ENCODE data around the gene FERD3L.
A peak's percentile ranks its signal among the peaks of the same experiment; 100 is the strongest.

Gene FERD3L

GRCh38 chr7:19133886-19134285, 11.3 kb downstream of the FERD3L start:
- no peak for TF ChIP-seq CTCF (IDR thresholded peaks at IDR 0.05)
- intact Hi-C loops (cut with DNase I; ENCODE audit: low total_unique reads) = no loop called here
- Histone ChIP-seq H3K9me3 (no peaks in the 10 kb centered on the region), H3K4me3 (no peak overlapping the region), H3K4me1 (no peaks in the 10 kb centered on the region), H3K36me3 (no peaks in the 10 kb centered on the region), H3K27me3 (peaks cover 0 to 5% of the 10 kb centered on the region in 2 donors), H3K27ac (no peak overlapping the region)
- DNase-seq = no peak

DNA sequence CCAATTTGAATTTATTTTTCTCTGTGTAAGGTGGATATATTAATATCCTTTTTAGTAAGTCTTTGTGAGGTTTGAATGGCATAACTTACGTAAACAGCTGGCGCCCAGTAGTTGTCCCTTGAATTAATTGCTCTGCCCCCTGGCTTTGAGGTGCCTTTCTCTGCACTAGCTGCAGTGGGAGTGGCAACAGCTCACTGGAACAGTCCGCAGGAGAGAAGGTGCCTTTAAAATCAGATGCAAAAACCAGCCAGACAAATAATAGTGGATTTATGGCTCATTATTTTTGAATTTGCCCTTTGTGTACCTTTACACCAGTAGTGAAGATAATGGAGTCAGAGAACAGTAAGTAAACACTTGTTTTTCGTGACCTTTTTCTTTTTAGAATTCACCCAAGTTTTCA, 11.8 kb downstream of the FERD3L start:
- no peaks in the 10 kb centered on the region for H3K4me1 ChIP-seq
- H3K4me3 ChIP-seq = no peak overlapping the region
- TF ChIP-seq CTCF (IDR thresholded peaks at IDR 0.05) = no peak
- H3K27me3 ChIP-seq = peaks cover 0 to 5% of the 10 kb centered on the region in 2 donors
- H3K9me3 ChIP-seq = no peaks in the 10 kb centered on the region
- no peak for DNase-seq
- H3K27ac ChIP-seq = no peak overlapping the region
- H3K36me3 ChIP-seq = no peaks in the 10 kb centered on the region
- intact Hi-C loops (cut with DNase I; ENCODE audit: low total_unique reads) = no loop called here

- Histone ChIP-seq H3K27ac (no peak overlapping the region), H3K4me3 (no peak overlapping the region), H3K9me3 (no peaks in the 10 kb centered on the region), H3K27me3 (peaks cover 0 to 5% of the 10 kb centered on the region in 2 donors), H3K4me1 (no peaks in the 10 kb centered on the region), H3K36me3 (no peaks in the 10 kb centered on the region)
- TF ChIP-seq CTCF (IDR thresholded peaks at IDR 0.05) = no peak
- intact Hi-C loops (cut with DNase I; ENCODE audit: low total_unique reads) = no loop called here
- no peak for DNase-seq
Measured at GRCh38 chr7:19128856-19129255, 16.4 kb downstream of the FERD3L start.

DNA sequence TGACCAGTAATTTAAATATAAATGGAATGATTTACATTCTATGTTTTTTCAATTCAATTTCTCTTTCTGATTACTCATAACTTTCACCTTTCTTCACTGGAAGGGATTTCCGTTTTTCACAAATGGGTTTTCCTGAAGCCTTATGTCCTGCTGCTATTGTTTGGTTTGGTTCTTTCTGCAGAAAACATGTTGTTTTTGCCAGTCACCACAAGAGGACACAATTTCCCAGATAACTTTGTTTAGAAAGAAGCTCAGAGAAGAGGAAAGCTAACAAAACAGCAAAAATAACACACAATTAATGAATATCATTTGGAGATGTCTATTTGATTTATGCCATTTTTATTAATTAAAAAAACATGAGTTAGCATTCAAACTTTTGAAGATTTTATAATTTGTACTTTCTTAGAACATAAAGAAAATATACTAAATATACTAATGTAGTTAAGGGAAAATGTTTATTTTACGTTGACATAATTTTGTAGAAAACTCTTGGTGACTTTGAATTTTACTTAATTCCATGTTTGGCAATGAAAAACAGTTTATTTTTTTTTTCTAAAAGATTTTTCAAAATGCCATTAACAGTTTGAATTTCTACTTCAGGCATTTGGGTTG, 23.1 kb downstream of the FERD3L start:
- Histone ChIP-seq H3K27ac (no peak overlapping the region), H3K4me3 (no peak overlapping the region), H3K9me3 (no peaks in the 10 kb centered on the region), H3K27me3 (peaks cover 0 to 23% of the 10 kb centered on the region in 2 donors), H3K36me3 (no peaks in the 10 kb centered on the region), H3K4me1 (peaks cover 0 to 14% (median 9%) of the 10 kb centered on the region in 4 donors)
- no peak for DNase-seq
- peak in 1 of 2 experiments; percentile 40 for TF ChIP-seq CTCF (IDR thresholded peaks at IDR 0.05)
- intact Hi-C loops (cut with DNase I; ENCODE audit: low total_unique reads) = no loop called here

- no peak for DNase-seq
- Histone ChIP-seq H3K27me3 (peaks cover 0 to 31% of the 10 kb centered on the region in 2 donors), H3K36me3 (no peaks in the 10 kb centered on the region), H3K4me1 (peaks cover 0 to 25% (median 17%) of the 10 kb centered on the region in 4 donors), H3K27ac (no peak overlapping the region), H3K4me3 (no peak overlapping the region), H3K9me3 (no peaks in the 10 kb centered on the region)
- TF ChIP-seq CTCF (IDR thresholded peaks at IDR 0.05) = no peak
- intact Hi-C loops (cut with DNase I; ENCODE audit: low total_unique reads) = no loop called here
Measured at GRCh38 chr7:19119870-19120486, 25.2 kb downstream of the FERD3L start.
